HEK293 (cell line): ENCODE measurements around the gene SBNO2.

Experiments used
- BCL6B ChIP-seq: fragments of 450-650 bp; formaldehyde crosslinking; IDR thresholded peaks from 2 replicates; pipeline ENCODE4 v1.5.1; 2017; ENCODE audit warnings: missing biosample characterization, missing genetic modification characterization
- EGR2 ChIP-seq: fragments of 450-650 bp; formaldehyde crosslinking; IDR thresholded peaks from 2 replicates; pipeline ENCODE4 v1.5.1; 2016; ENCODE audit warnings: low read depth, missing biosample characterization, missing genetic modification characterization
- KLF1 ChIP-seq: fragments of 450-650 bp; formaldehyde crosslinking; IDR thresholded peaks from 2 replicates; pipeline ENCODE4 v1.5.1; 2016; ENCODE audit warnings: missing biosample characterization, missing genetic modification characterization
- SCRT1 ChIP-seq: fragments of 450-650 bp; formaldehyde crosslinking; IDR thresholded peaks from 2 replicates; pipeline ENCODE4 v1.5.1; 2016; ENCODE audit warnings: missing biosample characterization, missing genetic modification characterization, borderline replicate concordance
- SCRT2 ChIP-seq: fragments of 450-650 bp; formaldehyde crosslinking; IDR thresholded peaks from 2 replicates; pipeline ENCODE4 v1.5.1; 2016; ENCODE audit warnings: missing biosample characterization, missing genetic modification characterization
- SP7 ChIP-seq: fragments of 450-650 bp; formaldehyde crosslinking; IDR thresholded peaks from 2 replicates; pipeline ENCODE4 v1.5.1; 2016; ENCODE audit warnings: missing biosample characterization, missing genetic modification characterization
- ZBTB11 ChIP-seq: fragments of 450-650 bp; formaldehyde crosslinking; conservative IDR thresholded peaks from 2 replicates; pipeline ENCODE4 v1.5.1; 2016; ENCODE audit warnings: low read depth, missing biosample characterization, missing genetic modification characterization
- ZEB2 ChIP-seq: fragments of 450-650 bp; formaldehyde crosslinking; IDR thresholded peaks from 2 replicates; pipeline ENCODE4 v1.5.1; 2016; ENCODE audit warnings: missing biosample characterization, missing genetic modification characterization
- ZFHX2 ChIP-seq: fragments of 450-650 bp; formaldehyde crosslinking; conservative IDR thresholded peaks from 2 replicates; pipeline ENCODE4 v1.5.1; 2016; ENCODE audit warnings: missing biosample characterization, missing genetic modification characterization
- ZFP3 ChIP-seq: fragments of 450-650 bp; formaldehyde crosslinking; IDR thresholded peaks from 2 replicates; pipeline ENCODE4 v1.5.1; 2016; ENCODE audit warnings: low read depth, missing biosample characterization, missing genetic modification characterization
- ZNF121 ChIP-seq: fragments of 450-650 bp; formaldehyde crosslinking; IDR thresholded peaks from 2 replicates; pipeline ENCODE4 v1.5.1; 2016; ENCODE audit warnings: missing biosample characterization, missing genetic modification characterization
- ZNF138 ChIP-seq: fragments of 450-650 bp; formaldehyde crosslinking; IDR thresholded peaks from 2 replicates; pipeline ENCODE4 v1.5.1; 2016; ENCODE audit warnings: missing biosample characterization, missing genetic modification characterization, borderline replicate concordance
- ZNF175 ChIP-seq: fragments of 450-650 bp; formaldehyde crosslinking; IDR thresholded peaks from 2 replicates; pipeline ENCODE4 v1.5.1; 2016; ENCODE audit warnings: missing biosample characterization, missing genetic modification characterization
- ZNF221 ChIP-seq: fragments of 450-650 bp; formaldehyde crosslinking; IDR thresholded peaks from 2 replicates; pipeline ENCODE4 v1.5.1; 2017; ENCODE audit warnings: missing biosample characterization, missing genetic modification characterization, borderline replicate concordance
- ZNF24 ChIP-seq: fragments of 450-650 bp; formaldehyde crosslinking; IDR thresholded peaks from 2 replicates; pipeline ENCODE4 v1.5.1; 2016; ENCODE audit warnings: missing biosample characterization, missing genetic modification characterization
- ZNF341 ChIP-seq: fragments of 450-650 bp; formaldehyde crosslinking; IDR thresholded peaks from 2 replicates; pipeline ENCODE4; 2016; ENCODE audit warnings: low read depth, missing biosample characterization, missing genetic modification characterization
- ZNF404 ChIP-seq: fragments of 450-650 bp; formaldehyde crosslinking; IDR thresholded peaks from 2 replicates; pipeline ENCODE4 v1.5.1; 2017; ENCODE audit warnings: missing biosample characterization, missing genetic modification characterization
- ZNF423 ChIP-seq: fragments of 450-650 bp; formaldehyde crosslinking; IDR thresholded peaks from 2 replicates; pipeline ENCODE4 v1.5.1; 2016; ENCODE audit warnings: missing biosample characterization, missing genetic modification characterization
- ZNF433 ChIP-seq: fragments of 450-650 bp; formaldehyde crosslinking; IDR thresholded peaks from 2 replicates; pipeline ENCODE4 v1.5.1; 2016; ENCODE audit warnings: missing biosample characterization, missing genetic modification characterization, low read depth
- ZNF677 ChIP-seq: fragments of 450-650 bp; IDR thresholded peaks from 2 replicates; pipeline ENCODE4 v1.5.0; 2018; ENCODE audit warnings: missing biosample characterization, mild to moderate bottlenecking, missing genetic modification characterization, moderate library complexity
- ZNF701 ChIP-seq: fragments of 450-650 bp; formaldehyde crosslinking; IDR thresholded peaks from 2 replicates; pipeline ENCODE4 v1.5.1; 2016; ENCODE audit warnings: missing biosample characterization, missing genetic modification characterization
- ZNF707 ChIP-seq: fragments of 450-650 bp; formaldehyde crosslinking; IDR thresholded peaks from 2 replicates; pipeline ENCODE4 v1.5.1; 2016; ENCODE audit warnings: missing biosample characterization, missing genetic modification characterization
- ZNF785 ChIP-seq: fragments of 450-650 bp; formaldehyde crosslinking; IDR thresholded peaks from 2 replicates; pipeline ENCODE4 v1.5.1; 2016; ENCODE audit warnings: missing biosample characterization, missing genetic modification characterization
- ZNF837 ChIP-seq: fragments of 450-650 bp; formaldehyde crosslinking; IDR thresholded peaks from 2 replicates; pipeline ENCODE4 v1.5.1; 2016; ENCODE audit warnings: missing biosample characterization, missing genetic modification characterization
- TF ChIP-seq, protein P1 (sequence below): fragments of 450-650 bp; formaldehyde crosslinking; IDR thresholded peaks from 2 replicates; pipeline ENCODE4 v1.5.1; 2017; ENCODE audit warnings: missing biosample characterization, missing genetic modification characterization
- TF ChIP-seq, protein P2 (sequence below): fragments of 450-650 bp; formaldehyde crosslinking; IDR thresholded peaks from 2 replicates; pipeline ENCODE4 v1.5.1; 2016; ENCODE audit warnings: missing biosample characterization, missing genetic modification characterization
- TF ChIP-seq, protein P3 (sequence below): fragments of 450-650 bp; formaldehyde crosslinking; IDR thresholded peaks from 2 replicates; pipeline ENCODE4 v1.5.1; 2016; ENCODE audit warnings: missing biosample characterization, missing genetic modification characterization
- TF ChIP-seq, protein P4 (sequence below): fragments of 450-650 bp; formaldehyde crosslinking; IDR thresholded peaks from 2 replicates; pipeline ENCODE4 v1.5.1; 2016; ENCODE audit warnings: missing biosample characterization, missing genetic modification characterization

The SBNO2 gene

DNA sequence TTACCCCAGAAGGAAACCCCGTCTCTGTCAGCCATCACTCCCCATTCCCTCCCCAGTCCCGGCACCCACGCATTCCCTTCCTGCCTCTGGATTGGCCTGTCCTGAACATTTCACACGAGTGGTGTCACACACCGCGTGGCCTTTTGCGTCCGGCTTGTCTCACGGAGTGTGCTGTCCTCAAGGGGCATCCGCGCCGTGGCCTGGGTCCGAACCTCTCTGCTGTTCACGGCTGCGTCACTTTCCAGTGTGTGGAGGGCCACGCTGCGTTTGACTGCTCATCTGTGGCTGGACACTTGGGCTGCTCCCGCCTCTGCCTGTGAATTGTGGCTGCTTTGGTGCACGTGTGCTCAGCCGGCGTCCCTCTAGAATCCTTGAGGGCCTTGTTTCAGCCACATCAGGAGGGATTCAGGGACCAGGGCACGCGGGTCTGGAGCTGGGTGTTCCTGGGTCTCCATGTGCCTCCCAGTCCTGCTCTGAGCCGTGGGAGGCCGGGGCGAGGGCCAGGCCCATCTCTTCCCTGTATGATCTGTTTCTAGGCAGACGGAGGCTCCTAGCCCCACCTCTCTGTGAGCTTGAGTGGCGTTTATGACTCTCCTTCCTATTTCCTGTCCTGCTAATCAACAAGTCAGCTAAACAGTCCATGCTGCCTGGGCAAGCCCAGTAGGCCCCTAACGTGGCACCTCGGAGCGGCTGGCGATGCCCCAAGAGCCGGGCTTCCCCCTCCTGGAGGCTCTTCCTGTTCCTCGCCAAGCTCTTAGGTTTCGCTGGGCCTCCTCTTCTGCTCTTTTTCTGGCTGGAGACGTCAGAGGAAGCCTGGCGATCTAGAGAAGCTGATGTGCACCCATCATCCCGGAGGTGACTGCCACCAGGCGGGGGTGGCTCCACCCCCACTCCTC is 39.6 kb upstream of the SBNO2 start (continued):
- TF ChIP-seq, protein P1, sequence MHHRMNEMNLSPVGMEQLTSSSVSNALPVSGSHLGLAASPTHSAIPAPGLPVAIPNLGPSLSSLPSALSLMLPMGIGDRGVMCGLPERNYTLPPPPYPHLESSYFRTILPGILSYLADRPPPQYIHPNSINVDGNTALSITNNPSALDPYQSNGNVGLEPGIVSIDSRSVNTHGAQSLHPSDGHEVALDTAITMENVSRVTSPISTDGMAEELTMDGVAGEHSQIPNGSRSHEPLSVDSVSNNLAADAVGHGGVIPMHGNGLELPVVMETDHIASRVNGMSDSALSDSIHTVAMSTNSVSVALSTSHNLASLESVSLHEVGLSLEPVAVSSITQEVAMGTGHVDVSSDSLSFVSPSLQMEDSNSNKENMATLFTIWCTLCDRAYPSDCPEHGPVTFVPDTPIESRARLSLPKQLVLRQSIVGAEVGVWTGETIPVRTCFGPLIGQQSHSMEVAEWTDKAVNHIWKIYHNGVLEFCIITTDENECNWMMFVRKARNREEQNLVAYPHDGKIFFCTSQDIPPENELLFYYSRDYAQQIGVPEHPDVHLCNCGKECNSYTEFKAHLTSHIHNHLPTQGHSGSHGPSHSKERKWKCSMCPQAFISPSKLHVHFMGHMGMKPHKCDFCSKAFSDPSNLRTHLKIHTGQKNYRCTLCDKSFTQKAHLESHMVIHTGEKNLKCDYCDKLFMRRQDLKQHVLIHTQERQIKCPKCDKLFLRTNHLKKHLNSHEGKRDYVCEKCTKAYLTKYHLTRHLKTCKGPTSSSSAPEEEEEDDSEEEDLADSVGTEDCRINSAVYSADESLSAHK = peak; percentile 84
- TF ChIP-seq ZNF404 (tag by site-specific recombination) = no peak
- TF ChIP-seq, protein P2, sequence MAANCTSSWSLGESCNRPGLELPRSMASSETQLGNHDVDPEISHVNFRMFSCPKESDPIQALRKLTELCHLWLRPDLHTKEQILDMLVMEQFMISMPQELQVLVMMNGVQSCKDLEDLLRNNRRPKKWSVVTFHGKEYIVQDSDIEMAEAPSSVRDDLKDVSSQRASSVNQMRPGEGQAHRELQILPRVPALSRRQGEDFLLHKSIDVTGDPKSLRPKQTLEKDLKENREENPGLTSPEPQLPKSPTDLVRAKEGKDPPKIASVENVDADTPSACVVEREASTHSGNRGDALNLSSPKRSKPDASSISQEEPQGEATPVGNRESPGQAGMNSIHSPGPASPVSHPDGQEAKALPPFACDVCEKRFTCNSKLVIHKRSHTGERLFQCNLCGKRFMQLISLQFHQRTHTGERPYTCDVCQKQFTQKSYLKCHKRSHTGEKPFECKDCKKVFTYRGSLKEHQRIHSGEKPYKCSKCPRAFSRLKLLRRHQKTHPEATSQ (tag by site-specific recombination) = no peak
- TF ChIP-seq ZNF138 (tag by site-specific recombination) = no peak
- no peak for TF ChIP-seq EGR2
- no peak for TF ChIP-seq ZNF24
- TF ChIP-seq ZNF785 (tag by site-specific recombination) = no peak
- TF ChIP-seq, protein P3, sequence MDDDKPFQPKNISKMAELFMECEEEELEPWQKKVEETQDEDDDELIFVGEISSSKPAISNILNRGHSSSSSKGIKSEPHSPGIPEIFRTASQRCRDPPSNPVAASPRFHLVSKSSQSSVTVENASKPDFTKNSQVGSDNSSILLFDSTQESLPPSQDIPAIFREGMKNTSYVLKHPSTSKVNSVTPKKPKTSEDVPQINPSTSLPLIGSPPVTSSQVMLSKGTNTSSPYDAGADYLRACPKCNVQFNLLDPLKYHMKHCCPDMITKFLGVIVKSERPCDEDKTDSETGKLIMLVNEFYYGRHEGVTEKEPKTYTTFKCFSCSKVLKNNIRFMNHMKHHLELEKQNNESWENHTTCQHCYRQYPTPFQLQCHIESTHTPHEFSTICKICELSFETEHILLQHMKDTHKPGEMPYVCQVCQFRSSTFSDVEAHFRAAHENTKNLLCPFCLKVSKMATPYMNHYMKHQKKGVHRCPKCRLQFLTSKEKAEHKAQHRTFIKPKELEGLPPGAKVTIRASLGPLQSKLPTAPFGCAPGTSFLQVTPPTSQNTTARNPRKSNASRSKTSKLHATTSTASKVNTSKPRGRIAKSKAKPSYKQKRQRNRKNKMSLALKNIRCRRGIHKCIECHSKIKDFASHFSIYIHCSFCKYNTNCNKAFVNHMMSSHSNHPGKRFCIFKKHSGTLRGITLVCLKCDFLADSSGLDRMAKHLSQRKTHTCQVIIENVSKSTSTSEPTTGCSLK (tag by site-specific recombination) = no peak
- TF ChIP-seq ZNF221 (tag by site-specific recombination) = no peak
- TF ChIP-seq ZNF837 (tag by site-specific recombination) = no peak
- TF ChIP-seq SP7 = peak; percentile 24; the same call in 1 of the 2 replicates
- TF ChIP-seq KLF1 (tag by site-specific recombination) = no peak
- TF ChIP-seq ZNF701 (tag by site-specific recombination) = no peak
- TF ChIP-seq ZNF121 (tag by site-specific recombination) = no peak
- peak; percentile 89 for TF ChIP-seq SCRT1 (tag by site-specific recombination)
- no peak for TF ChIP-seq ZNF707
- TF ChIP-seq ZEB2 (tag by site-specific recombination) = 0 out of 2 replicates have a peak, but pooled peaks have one; percentile 27
- no peak for TF ChIP-seq ZNF677 (tag by site-specific recombination)
- TF ChIP-seq ZNF423 (tag by site-specific recombination) = no peak
- no peak for TF ChIP-seq ZNF175 (tag by site-specific recombination)
- peak; percentile 25; the same call in 1 of the 2 replicates for TF ChIP-seq ZFHX2 (tag by site-specific recombination)
- TF ChIP-seq ZNF433 (tag by site-specific recombination) = no peak
- TF ChIP-seq ZNF341 (tag by site-specific recombination) = peak; percentile 43
- TF ChIP-seq ZFP3 (tag by site-specific recombination) = no peak
- no peak for TF ChIP-seq BCL6B (tag by site-specific recombination)
- TF ChIP-seq SCRT2 (tag by site-specific recombination) = peak; percentile 98
- peak; percentile 51 for TF ChIP-seq ZBTB11 (tag by site-specific recombination)
- TF ChIP-seq, protein P4, sequence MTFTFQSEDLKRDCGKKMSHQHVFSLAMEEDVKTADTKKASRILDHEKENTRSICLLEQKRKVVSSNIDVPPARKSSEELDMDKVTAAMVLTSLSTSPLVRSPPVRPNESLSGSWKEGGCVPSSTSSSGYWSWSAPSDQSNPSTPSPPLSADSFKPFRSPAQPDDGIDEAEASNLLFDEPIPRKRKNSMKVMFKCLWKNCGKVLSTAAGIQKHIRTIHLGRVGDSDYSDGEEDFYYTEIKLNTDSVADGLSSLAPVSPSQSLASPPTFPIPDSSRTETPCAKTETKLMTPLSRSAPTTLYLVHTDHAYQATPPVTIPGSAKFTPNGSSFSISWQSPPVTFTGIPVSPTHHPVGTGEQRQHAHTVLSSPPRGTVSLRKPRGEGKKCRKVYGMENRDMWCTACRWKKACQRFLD (tag by site-specific recombination) = no peak
